KMS-11 (cell line): ENCODE data around the gene KLHDC3.

Experiments
- H2AFZ ChIP-seq: fragments of 200-600 bp; sonication (generic); 2 replicates; pipeline ENCODE4 v1.6.1; 2016; ENCODE audit warnings: antibody characterized with exemption, mixed run types, low read depth
- H3K27ac ChIP-seq: fragments of 200-600 bp; sonication (generic); 2 replicates; pipeline ENCODE4 v1.6.1; 2016; ENCODE audit warnings: mild to moderate bottlenecking, mixed run types
- H3K27me3 ChIP-seq: fragments of 200-600 bp; sonication (generic); 2 replicates; pipeline ENCODE4 v1.6.1; 2017; ENCODE audit warnings: mild to moderate bottlenecking, low read depth, mixed run types, moderate library complexity; ENCODE audit not compliant: insufficient read depth
- H3K36me3 ChIP-seq: fragments of 200-600 bp; sonication (generic); 2 replicates; pipeline ENCODE4 v1.6.1; 2017; ENCODE audit warnings: mild to moderate bottlenecking, mixed run types; ENCODE audit not compliant: insufficient read depth
- H3K4me1 ChIP-seq: fragments of 200-600 bp; sonication (generic); 2 replicates; pipeline ENCODE4 v1.6.1; 2016; ENCODE audit warnings: mild to moderate bottlenecking, low read depth, mixed run types; ENCODE audit not compliant: poor library complexity, severe bottlenecking
- H3K4me2 ChIP-seq: fragments of 200-600 bp; sonication (generic); 2 replicates; pipeline ENCODE4 v1.7.0; 2016; ENCODE audit warnings: mild to moderate bottlenecking, mixed run types
- H3K4me3 ChIP-seq: fragments of 200-600 bp; sonication (generic); IDR thresholded peaks from 2 replicates; pipeline ENCODE4 v1.6.1; 2017; ENCODE audit warnings: low read depth, low read length, mixed read lengths; ENCODE audit not compliant: insufficient read depth
- H3K79me2 ChIP-seq: fragments of 200-600 bp; sonication (generic); 2 replicates; pipeline ENCODE4 v1.6.1; 2016; ENCODE audit warnings: low read depth, mixed run types; ENCODE audit not compliant: insufficient read depth
- H3K9ac ChIP-seq: fragments of 200-600 bp; sonication (generic); 2 replicates; pipeline ENCODE4 v1.6.1; 2016; ENCODE audit warnings: mild to moderate bottlenecking, mixed run types
- H4K20me1 ChIP-seq: fragments of 200-600 bp; sonication (generic); 2 replicates; pipeline ENCODE4 v1.6.1; 2016; ENCODE audit warnings: mild to moderate bottlenecking, mixed run types; ENCODE audit not compliant: insufficient read depth
- TF ChIP-seq, protein P1 (sequence below): fragments of 200-600 bp; sonication (generic); conservative IDR thresholded peaks from 2 replicates; pipeline ENCODE4 v1.6.1; 2017; ENCODE audit warnings: low read depth, mild to moderate bottlenecking, antibody characterized with exemption, low read length, moderate library complexity, mixed read lengths

Gene KLHDC3

DNA sequence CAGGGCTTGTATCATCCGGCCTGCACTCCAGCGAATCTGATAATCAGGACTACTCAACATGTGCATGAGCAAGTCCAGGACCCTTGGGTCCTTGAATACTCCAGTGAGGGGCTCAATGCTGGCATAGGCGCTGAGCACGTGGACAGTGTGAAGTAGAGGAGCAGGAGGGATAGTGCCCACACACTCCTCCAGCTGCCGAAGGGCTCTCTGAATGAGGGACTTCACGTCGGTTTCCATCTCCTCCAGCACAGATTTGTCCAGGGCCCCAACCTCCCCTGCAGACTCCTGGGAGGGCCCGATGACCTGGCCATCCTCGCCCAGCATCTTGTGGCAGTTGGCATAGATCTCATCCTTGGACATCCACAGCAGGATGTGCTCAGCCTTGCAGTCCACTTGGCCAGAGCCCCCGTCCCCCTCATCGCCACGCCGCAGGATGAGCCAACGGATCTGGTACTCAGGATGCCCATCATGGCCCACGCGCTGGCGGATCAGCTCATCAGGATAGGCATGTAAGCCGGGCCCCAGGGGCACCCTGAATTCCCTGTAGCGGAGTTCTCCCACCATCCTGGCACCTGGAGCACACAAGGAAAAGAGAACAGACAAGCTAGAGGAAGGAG is 38.3 kb downstream of the KLHDC3 start:
- H3K36me3 ChIP-seq = no peaks in the 10 kb centered on the region
- peak overlapping the region; percentile 79; the same call in 1 of the 2 replicates for H3K9ac ChIP-seq
- no peaks in the 10 kb centered on the region for H3K27me3 ChIP-seq
- TF ChIP-seq, protein P1, sequence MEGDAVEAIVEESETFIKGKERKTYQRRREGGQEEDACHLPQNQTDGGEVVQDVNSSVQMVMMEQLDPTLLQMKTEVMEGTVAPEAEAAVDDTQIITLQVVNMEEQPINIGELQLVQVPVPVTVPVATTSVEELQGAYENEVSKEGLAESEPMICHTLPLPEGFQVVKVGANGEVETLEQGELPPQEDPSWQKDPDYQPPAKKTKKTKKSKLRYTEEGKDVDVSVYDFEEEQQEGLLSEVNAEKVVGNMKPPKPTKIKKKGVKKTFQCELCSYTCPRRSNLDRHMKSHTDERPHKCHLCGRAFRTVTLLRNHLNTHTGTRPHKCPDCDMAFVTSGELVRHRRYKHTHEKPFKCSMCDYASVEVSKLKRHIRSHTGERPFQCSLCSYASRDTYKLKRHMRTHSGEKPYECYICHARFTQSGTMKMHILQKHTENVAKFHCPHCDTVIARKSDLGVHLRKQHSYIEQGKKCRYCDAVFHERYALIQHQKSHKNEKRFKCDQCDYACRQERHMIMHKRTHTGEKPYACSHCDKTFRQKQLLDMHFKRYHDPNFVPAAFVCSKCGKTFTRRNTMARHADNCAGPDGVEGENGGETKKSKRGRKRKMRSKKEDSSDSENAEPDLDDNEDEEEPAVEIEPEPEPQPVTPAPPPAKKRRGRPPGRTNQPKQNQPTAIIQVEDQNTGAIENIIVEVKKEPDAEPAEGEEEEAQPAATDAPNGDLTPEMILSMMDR = no peak
- H3K4me3 ChIP-seq = no peak overlapping the region
- no peak overlapping the region for H2AFZ ChIP-seq
- H3K4me1 ChIP-seq = peaks cover 12% of the 10 kb centered on the region
- H3K4me2 ChIP-seq = peak overlapping the region; percentile 74
- peaks cover 9% of the 10 kb centered on the region; the same call in 1 of the 2 replicates for H3K79me2 ChIP-seq
- H4K20me1 ChIP-seq = no peaks in the 10 kb centered on the region
- no peak overlapping the region for H3K27ac ChIP-seq

DNA sequence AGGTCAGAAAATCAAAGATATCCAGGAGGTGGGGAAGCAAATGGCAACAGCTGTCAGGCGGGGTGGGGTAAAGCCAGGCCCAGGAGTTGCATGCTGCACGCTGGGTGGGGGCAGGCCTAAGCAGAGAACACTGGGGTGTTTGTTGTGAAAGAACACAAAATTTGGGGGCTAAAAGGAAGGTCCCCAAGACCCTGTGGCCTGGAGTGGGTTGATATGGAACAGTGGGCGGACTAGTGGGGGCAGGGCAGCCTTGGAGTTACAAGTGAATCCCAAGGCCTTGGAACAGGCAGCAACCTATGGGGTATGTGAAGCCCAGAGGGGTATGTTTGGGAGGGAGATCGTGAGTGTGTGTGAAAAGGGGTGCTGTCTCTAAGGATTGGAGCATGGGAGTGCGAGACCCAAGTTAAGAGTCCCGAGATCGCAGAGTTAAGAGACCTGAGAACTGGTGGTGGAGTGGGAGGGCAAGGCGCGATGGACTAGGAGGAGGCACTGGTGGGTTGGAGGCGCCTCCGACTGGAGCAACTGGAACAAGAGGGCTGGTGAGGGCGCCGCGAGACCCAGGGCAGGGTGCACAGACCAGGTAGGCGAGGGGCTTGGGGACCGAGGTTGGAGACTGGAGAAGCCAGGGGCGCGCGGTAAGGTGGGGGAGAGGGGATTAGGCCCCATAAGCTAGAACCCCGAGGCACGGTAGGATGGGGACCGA is 38.9 kb downstream of the KLHDC3 start:
- Histone ChIP-seq H3K27ac (peak overlapping the region; percentile 47), H3K9ac (peak overlapping the region; percentile 79), H3K4me3 (no peak overlapping the region), H3K27me3 (no peaks in the 10 kb centered on the region), H3K4me2 (peak overlapping the region; percentile 74), H4K20me1 (no peaks in the 10 kb centered on the region), H3K36me3 (no peaks in the 10 kb centered on the region), H3K4me1 (peaks cover 14% of the 10 kb centered on the region), H3K79me2 (peaks cover 11% of the 10 kb centered on the region), H2AFZ (peak overlapping the region; percentile 55; the same call in 1 of the 2 replicates)
- TF ChIP-seq, protein P1 = no peak

DNA sequence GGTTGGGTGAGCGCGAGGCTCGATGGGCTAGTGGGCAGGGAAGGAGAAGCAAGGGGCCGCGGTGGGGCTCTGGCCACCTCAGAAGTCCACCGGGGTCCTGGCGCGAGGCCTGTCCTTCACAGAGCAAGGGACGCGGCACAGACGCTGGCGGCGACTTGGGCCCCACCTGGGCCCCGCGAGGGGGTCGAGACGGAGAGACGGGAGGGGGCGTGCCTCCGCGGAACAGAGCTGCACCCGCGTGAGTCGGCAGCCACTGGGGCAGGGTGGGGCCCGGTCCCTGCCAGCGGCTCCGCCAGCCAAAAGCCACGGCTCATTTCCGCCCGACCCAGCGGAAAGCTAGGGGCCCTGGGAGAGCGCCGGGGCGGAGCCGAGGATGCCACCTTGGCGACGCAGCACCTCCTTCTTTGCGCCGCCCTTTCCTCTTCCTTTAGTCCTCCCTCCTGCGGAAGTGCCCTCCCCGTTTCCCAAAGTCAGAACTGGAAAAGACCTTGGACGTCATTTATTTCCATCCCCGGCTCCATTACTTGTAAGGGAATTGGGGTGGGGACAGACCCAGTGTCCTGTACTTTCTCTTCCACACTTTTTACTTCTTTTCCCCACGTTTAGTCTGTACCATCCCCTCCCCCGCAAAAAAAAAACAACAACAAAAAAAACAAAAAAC is 39.6 kb downstream of the KLHDC3 start, which contains the start of gene CUL7:
Gene CUL7 (minus strand): TSS at position 307 of the 661 bp plus-strand sequence. CDS start 1,063 bp downstream, outside the sequence.
- TF ChIP-seq, protein P1 = no peak
- peaks cover 18% of the 10 kb centered on the region for H3K79me2 ChIP-seq
- no peaks in the 10 kb centered on the region for H3K27me3 ChIP-seq
- peaks cover 21% of the 10 kb centered on the region for H3K4me1 ChIP-seq
- H3K36me3 ChIP-seq = no peaks in the 10 kb centered on the region
- H3K4me3 ChIP-seq = no peak within 1 kb of the TSS
- peak within 1 kb of the TSS; percentile 47 for H3K27ac ChIP-seq
- peak within 1 kb of the TSS; percentile 79 for H3K9ac ChIP-seq
- peak within 1 kb of the TSS; percentile 55; the same call in 1 of the 2 replicates for H2AFZ ChIP-seq
- peak within 1 kb of the TSS; percentile 74 for H3K4me2 ChIP-seq
- H4K20me1 ChIP-seq = no peaks in the 10 kb centered on the region

DNA sequence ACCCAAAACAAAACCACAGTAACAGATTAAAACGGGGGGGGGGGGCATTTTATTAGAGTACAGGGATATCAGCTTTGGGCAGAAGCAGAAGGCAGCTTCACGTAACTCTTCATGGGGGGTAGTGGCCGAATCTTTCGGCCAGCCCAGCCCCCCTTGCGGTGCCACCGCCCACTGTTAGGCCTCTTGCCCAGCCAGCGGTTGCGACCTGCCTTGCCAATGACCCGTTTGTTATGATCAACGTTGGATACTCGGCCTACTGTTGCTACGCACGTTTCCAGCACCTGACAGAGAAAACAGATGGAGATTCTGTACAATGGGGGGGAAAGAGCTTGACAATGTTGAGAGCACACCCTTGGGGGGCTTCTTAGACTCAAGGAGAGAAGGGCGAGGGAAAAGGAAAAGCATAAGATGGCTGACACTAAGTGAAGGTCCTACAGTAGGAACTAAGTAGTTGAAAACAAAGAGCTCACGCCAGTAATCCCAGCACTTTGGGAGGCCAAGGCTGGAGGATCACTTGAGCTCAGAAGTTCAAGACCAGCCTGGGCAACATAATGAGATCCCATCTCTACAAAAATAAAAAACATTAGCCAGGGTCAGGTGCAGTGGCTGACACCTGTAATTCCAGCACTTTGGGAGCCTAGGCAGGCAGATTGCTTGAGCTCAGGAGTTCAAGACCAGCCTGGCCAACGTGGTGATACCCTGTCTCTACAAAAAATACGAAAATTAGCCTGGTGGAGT is 40.3 kb downstream of the KLHDC3 start:
- Histone ChIP-seq H3K4me1 (peaks cover 21% of the 10 kb centered on the region), H2AFZ (peak overlapping the region; percentile 55; the same call in 1 of the 2 replicates), H3K27ac (0 out of 2 replicates have a peak overlapping the region, but pooled peaks have one; percentile 47), H3K9ac (peak overlapping the region; percentile 79; the same call in 1 of the 2 replicates), H3K4me3 (no peak overlapping the region), H3K4me2 (peak overlapping the region; percentile 16; the same call in 1 of the 2 replicates), H3K79me2 (peaks cover 22% of the 10 kb centered on the region), H3K27me3 (no peaks in the 10 kb centered on the region), H3K36me3 (no peaks in the 10 kb centered on the region), H4K20me1 (no peaks in the 10 kb centered on the region)
- TF ChIP-seq, protein P1 = no peak
